Gastroesophageal sphincter (tissue), 4 donors: ENCODE results near the gene MEI4. TPM values are rescaled to one million over a fixed set of nuclear protein-coding genes. Genes with fewer than 3 reads are reported as not detected.

ENCODE experiments used
- ATAC-seq: fragments of 150-250 bp; one replicate; pipeline ENCODE4 v1.9.1; 2016; ENCODE audit warnings: mild to moderate bottlenecking, moderate library complexity
- H3K27ac ChIP-seq, 4 donors: fragments of 200-600 bp; sonication (generic) in 3 of 4; 1 replicate in 3 of 4; 2 replicates in 1 of 4; pipeline ENCODE4 v1.5.1; 2016 to 2019
- H3K27me3 ChIP-seq: fragments of 200-600 bp; sonication (generic); one replicate; pipeline ENCODE4 v1.5.1; 2019
- H3K36me3 ChIP-seq, 2 donors: fragments of 200-600 bp; sonication (generic); one replicate each; pipeline ENCODE4 v1.5.1; 2019; ENCODE audit warnings: control low read depth in 1 of 2
- H3K4me1 ChIP-seq, 3 donors: fragments of 200-600 bp; sonication (generic); 1 replicate in 2 of 3; 2 replicates in 1 of 3; pipeline ENCODE4 v1.5.1; 2016 to 2019; ENCODE audit warnings: control low read depth in 2 of 3
- H3K4me3 ChIP-seq, 2 donors: fragments of 200-600 bp; sonication (generic); one replicate each; pipeline ENCODE4 v1.5.1; 2019; ENCODE audit warnings: mild to moderate bottlenecking in 1 of 2, moderate library complexity in 1 of 2
- H3K9me3 ChIP-seq, 3 donors: fragments of 200-600 bp; sonication (generic); one replicate each; pipeline ENCODE4 v1.5.1; 2017 to 2019; ENCODE audit warnings: control low read depth in 2 of 3
- CTCF ChIP-seq, 4 experiments: fragments of 200-600 bp in 2 of 4; fragments of 450-650 bp in 2 of 4; sonication (generic) in 1 of 4; IDR thresholded peaks; one replicate each; pipeline ENCODE4 v1.5.1; 2017 to 2019; ENCODE audit warnings: antibody characterized with exemption in 4 of 4, mild to moderate bottlenecking in 2 of 4, moderate library complexity in 2 of 4
- EP300 ChIP-seq: sonication (generic); formaldehyde crosslinking; IDR thresholded peaks from one replicate; pipeline ENCODE4 v1.6.1; 2017; ENCODE audit warnings: antibody characterized with exemption, mild to moderate bottlenecking
- POLR2A ChIP-seq, 2 donors: fragments of 450-650 bp; IDR thresholded peaks; one replicate each; pipeline ENCODE4 v1.6.1; 2017; ENCODE audit warnings: antibody characterized with exemption in 2 of 2, mild to moderate bottlenecking in 2 of 2, moderate library complexity in 1 of 2
- POLR2AphosphoS5 ChIP-seq: sonication (generic); formaldehyde crosslinking; IDR thresholded peaks from one replicate; pipeline ENCODE4 v1.6.1; 2017; ENCODE audit warnings: antibody characterized with exemption
- WGBS, 2 donors: methylation state at CpG; one replicate each; pipeline ENCODE4 v1.1.5; 2018; ENCODE audit warnings: low coverage in 1 of 2; 5-methylcytosine and 5-hydroxymethylcytosine counted together
- total RNA-seq, 4 donors: library from RNA; depleted of rRNA; stranded (reverse); fragments of >200 nt; gene quantifications; one replicate each; pipeline ENCODE4 v1.1.0, GENCODE V29; 2016

Gene MEI4
- total RNA-seq, 4 donors from 2014 or later, result 0.13 to 0.31 (median 0.31) TPM; not detected in 1

GRCh38 chr6:77857421-77857820 lies 204.6 kb downstream of the MEI4 start:
- no peak for TF ChIP-seq POLR2A (IDR thresholded peaks at IDR 0.05)
- TF ChIP-seq POLR2AphosphoS5, result no peak
- TF ChIP-seq EP300, result no peak
- no peak for TF ChIP-seq CTCF (IDR thresholded peaks at IDR 0.05)
- no peak overlapping the region for H3K27ac ChIP-seq
- no peaks in the 10 kb centered on the region for H3K36me3 ChIP-seq
- peaks cover 0 to 3% (median 0%) of the 10 kb centered on the region in 3 donors for H3K9me3 ChIP-seq
- no peak for ATAC-seq
- H3K4me1 ChIP-seq, result no peaks in the 10 kb centered on the region
- no peak overlapping the region for H3K4me3 ChIP-seq
- H3K27me3 ChIP-seq, result no peaks in the 10 kb centered on the region

- no peak overlapping the region for H3K27ac ChIP-seq
- no peak for ATAC-seq
- 84 to 100% methylated on average over 2 of the region's 2 CpGs for WGBS, 2 donors
Observed at GRCh38 chr6:77876300-77876699, 223.5 kb downstream of the MEI4 start.

GRCh38 chr6:77879527-77879926 lies 226.7 kb downstream of the MEI4 start:
- ATAC-seq, result no peak
- Histone ChIP-seq H3K27me3 (no peaks in the 10 kb centered on the region), H3K27ac (no peak overlapping the region), H3K36me3 (no peaks in the 10 kb centered on the region), H3K4me1 (no peaks in the 10 kb centered on the region), H3K9me3 (no peaks in the 10 kb centered on the region), H3K4me3 (no peak overlapping the region)
- WGBS, 2 donors, result 64 to 86% methylated on average over 2 of the region's 2 CpGs
- no peak for TF ChIP-seq CTCF (IDR thresholded peaks at IDR 0.05)
- TF ChIP-seq EP300, result no peak
- TF ChIP-seq POLR2A (IDR thresholded peaks at IDR 0.05), result no peak
- no peak for TF ChIP-seq POLR2AphosphoS5

More at GRCh38 chr6:77876300-77876699, 223.5 kb downstream of the MEI4 start:
- Histone ChIP-seq H3K9me3 (no peaks in the 10 kb centered on the region), H3K4me3 (no peak overlapping the region), H3K36me3 (no peaks in the 10 kb centered on the region), H3K4me1 (no peaks in the 10 kb centered on the region), H3K27me3 (no peaks in the 10 kb centered on the region)
- TF ChIP-seq CTCF (IDR thresholded peaks at IDR 0.05) (no peak), POLR2A (IDR thresholded peaks at IDR 0.05) (no peak), POLR2AphosphoS5 (no peak), EP300 (no peak)

- no peak for TF ChIP-seq EP300
- TF ChIP-seq POLR2AphosphoS5, result no peak
- no peak for TF ChIP-seq POLR2A (IDR thresholded peaks at IDR 0.05)
- TF ChIP-seq CTCF (IDR thresholded peaks at IDR 0.05), result no peak
- no peaks in the 10 kb centered on the region for H3K27me3 ChIP-seq
- no peak for ATAC-seq
- H3K27ac ChIP-seq, result no peak overlapping the region
- H3K4me1 ChIP-seq, result no peaks in the 10 kb centered on the region
- no peaks in the 10 kb centered on the region for H3K36me3 ChIP-seq
- WGBS, 2 donors, result 0 to 3% methylated on average over 2 of the region's 2 CpGs
- no peaks in the 10 kb centered on the region for H3K9me3 ChIP-seq
- H3K4me3 ChIP-seq, result no peak overlapping the region
Observed at GRCh38 chr6:77880501-77880900, 227.7 kb downstream of the MEI4 start.

- TF ChIP-seq EP300 (no peak), CTCF (IDR thresholded peaks at IDR 0.05) (no peak), POLR2A (IDR thresholded peaks at IDR 0.05) (no peak), POLR2AphosphoS5 (no peak)
- no peaks in the 10 kb centered on the region for H3K36me3 ChIP-seq
- H3K9me3 ChIP-seq, result peaks cover 0 to 10% (median 0%) of the 10 kb centered on the region in 3 donors
- WGBS, 2 donors, result 58 to 75% methylated on average over 2 of the region's 2 CpGs
- no peak overlapping the region for H3K4me3 ChIP-seq
- no peak for ATAC-seq
- H3K4me1 ChIP-seq, result no peaks in the 10 kb centered on the region
- H3K27ac ChIP-seq, result no peak overlapping the region
- H3K27me3 ChIP-seq, result no peaks in the 10 kb centered on the region
Observed at GRCh38 chr6:77883851-77884250, 231.0 kb downstream of the MEI4 start.
